Astrocyte (in vitro differentiated cells and primary cell): ENCODE results near the gene PPM1L. TPM values are rescaled to one million over a fixed set of nuclear protein-coding genes. Genes with fewer than 3 reads are reported as not detected.
A peak's percentile ranks its signal among the peaks of the same experiment; 100 is the strongest.

ENCODE experiments used
- DNase-seq: peaks from one replicate; pipeline ENCODE4 v3.0.0-alpha.2; 2010; ENCODE audit warnings: low read depth
- FAIRE-seq: peaks from 2 replicates; lab custom pipeline; 2011; peaks lifted over from hg19 to GRCh38; lab: Jason Lieb, UNC
- H2AFZ ChIP-seq: 2 replicates; pipeline ENCODE4 v1.6.0; 2012; ENCODE audit warnings: low read depth, low read length, inconsistent platforms
- H3K27ac ChIP-seq: 2 replicates; pipeline ENCODE4 v1.5.1; 2011; ENCODE audit warnings: low read depth, low read length, inconsistent platforms
- H3K27me3 ChIP-seq: 2 replicates; pipeline ENCODE4 v1.6.0; 2011; ENCODE audit warnings: low read length, inconsistent platforms; ENCODE audit not compliant: insufficient read depth
- H3K36me3 ChIP-seq: 2 replicates; pipeline ENCODE4 v1.5.1; 2011; ENCODE audit warnings: low read length, inconsistent platforms; ENCODE audit not compliant: insufficient read depth
- H3K4me1 ChIP-seq: 2 replicates; pipeline ENCODE4 v1.5.1; 2011; ENCODE audit warnings: low read length, inconsistent platforms; ENCODE audit not compliant: insufficient read depth
- H3K4me2 ChIP-seq: 2 replicates; pipeline ENCODE4 v1.6.0; 2012; ENCODE audit warnings: low read length, inconsistent platforms
- H3K4me3 ChIP-seq: 2 replicates; pipeline ENCODE4 v1.5.1; 2011; ENCODE audit warnings: low read depth, mild to moderate bottlenecking, low read length, inconsistent platforms; ENCODE audit not compliant: insufficient read depth
- H3K79me2 ChIP-seq: 2 replicates; pipeline ENCODE4 v1.6.0; 2012; ENCODE audit warnings: mild to moderate bottlenecking, low read length, inconsistent platforms; ENCODE audit not compliant: insufficient read depth
- H3K9ac ChIP-seq: 2 replicates; pipeline ENCODE4 v1.6.0; 2012; ENCODE audit warnings: mild to moderate bottlenecking, low read length, inconsistent platforms
- H3K9me3 ChIP-seq: 2 replicates; pipeline ENCODE4 v1.5.1; 2012; ENCODE audit warnings: low read depth, mild to moderate bottlenecking, low read length, inconsistent platforms; ENCODE audit not compliant: insufficient read depth
- H4K20me1 ChIP-seq: 2 replicates; pipeline ENCODE4 v1.6.0; 2012; ENCODE audit warnings: low read length, inconsistent platforms; ENCODE audit not compliant: insufficient read depth
- H3K27ac Mint-ChIP-seq: one replicate; pipeline ENCODE4 v1.8.0; 2021; ENCODE audit warnings: mild to moderate bottlenecking, mixed read lengths; ENCODE audit not compliant: unreplicated experiment
- H3K27me3 Mint-ChIP-seq: one replicate; pipeline ENCODE4 v1.8.0; 2021; ENCODE audit warnings: low read depth, mixed read lengths; ENCODE audit not compliant: unreplicated experiment
- H3K36me3 Mint-ChIP-seq: one replicate; pipeline ENCODE4 v1.8.0; 2021; ENCODE audit warnings: low read depth, mixed read lengths; ENCODE audit not compliant: unreplicated experiment
- H3K4me1 Mint-ChIP-seq: one replicate; pipeline ENCODE4 v1.8.0; 2021; ENCODE audit warnings: low read depth, mixed read lengths; ENCODE audit not compliant: unreplicated experiment
- H3K4me3 Mint-ChIP-seq: one replicate; pipeline ENCODE4 v1.8.0; 2021; ENCODE audit warnings: mild to moderate bottlenecking, moderate library complexity, mixed read lengths; ENCODE audit not compliant: unreplicated experiment
- H3K9me3 Mint-ChIP-seq: one replicate; pipeline ENCODE4 v1.8.0; 2021; ENCODE audit warnings: mild to moderate bottlenecking, mixed read lengths; ENCODE audit not compliant: unreplicated experiment
- EZH2 ChIP-seq: IDR thresholded peaks from 2 replicates; pipeline ENCODE4 v1.6.1; 2012; ENCODE audit warnings: mild to moderate bottlenecking, low read length, inconsistent platforms; ENCODE audit not compliant: insufficient read depth
- total RNA-seq: library from RNA; stranded (reverse); gene quantifications from 2 replicates; pipeline ENCODE4 v1.2.1, GENCODE V29; 2021
- TF ChIP-seq, protein P1 (sequence below): IDR thresholded peaks from 2 replicates; pipeline ENCODE4 v1.5.1; 2011; ENCODE audit warnings: low read depth, mild to moderate bottlenecking, inconsistent platforms, low read length, moderate library complexity; ENCODE audit not compliant: insufficient read depth

The PPM1L gene
- total RNA-seq, 1 donor from 2014 or later: 6.3 TPM

DNA sequence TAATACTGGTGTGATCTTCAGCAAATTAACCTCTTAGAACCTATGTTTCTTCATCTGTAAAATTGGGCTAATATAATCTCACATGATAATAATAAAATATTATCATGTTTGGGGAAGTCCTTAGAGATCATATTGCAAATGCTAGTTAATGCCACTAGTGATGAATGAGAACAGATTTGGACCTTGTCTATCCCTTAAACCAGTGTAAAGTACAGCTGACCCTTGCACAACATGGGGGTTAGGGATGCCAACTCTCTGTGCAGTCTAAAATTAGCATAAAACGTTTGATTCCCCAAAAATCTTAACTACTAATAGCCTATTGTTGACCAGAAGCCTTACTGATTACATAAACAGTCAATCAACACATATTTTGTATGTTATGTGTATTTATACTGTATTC lies 207.9 kb downstream of the PPM1L start:
- DNase-seq: no peak
- H3K9ac ChIP-seq: no peak overlapping the region
- no peaks in the 10 kb centered on the region for H3K36me3 ChIP-seq
- TF ChIP-seq, protein P1, sequence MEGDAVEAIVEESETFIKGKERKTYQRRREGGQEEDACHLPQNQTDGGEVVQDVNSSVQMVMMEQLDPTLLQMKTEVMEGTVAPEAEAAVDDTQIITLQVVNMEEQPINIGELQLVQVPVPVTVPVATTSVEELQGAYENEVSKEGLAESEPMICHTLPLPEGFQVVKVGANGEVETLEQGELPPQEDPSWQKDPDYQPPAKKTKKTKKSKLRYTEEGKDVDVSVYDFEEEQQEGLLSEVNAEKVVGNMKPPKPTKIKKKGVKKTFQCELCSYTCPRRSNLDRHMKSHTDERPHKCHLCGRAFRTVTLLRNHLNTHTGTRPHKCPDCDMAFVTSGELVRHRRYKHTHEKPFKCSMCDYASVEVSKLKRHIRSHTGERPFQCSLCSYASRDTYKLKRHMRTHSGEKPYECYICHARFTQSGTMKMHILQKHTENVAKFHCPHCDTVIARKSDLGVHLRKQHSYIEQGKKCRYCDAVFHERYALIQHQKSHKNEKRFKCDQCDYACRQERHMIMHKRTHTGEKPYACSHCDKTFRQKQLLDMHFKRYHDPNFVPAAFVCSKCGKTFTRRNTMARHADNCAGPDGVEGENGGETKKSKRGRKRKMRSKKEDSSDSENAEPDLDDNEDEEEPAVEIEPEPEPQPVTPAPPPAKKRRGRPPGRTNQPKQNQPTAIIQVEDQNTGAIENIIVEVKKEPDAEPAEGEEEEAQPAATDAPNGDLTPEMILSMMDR: no peak
- Mint-ChIP-seq H3K36me3 (no peaks in the 10 kb centered on the region), H3K4me1 (peaks cover 3% of the 10 kb centered on the region), H3K27me3 (no peaks in the 10 kb centered on the region), H3K9me3 (no peaks in the 10 kb centered on the region), H3K27ac (no peak overlapping the region), H3K4me3 (no peak overlapping the region)
- H3K4me2 ChIP-seq: no peak overlapping the region
- no peak overlapping the region for H3K4me3 ChIP-seq
- H4K20me1 ChIP-seq: no peaks in the 10 kb centered on the region
- no peaks in the 10 kb centered on the region for H3K9me3 ChIP-seq
- no peak for FAIRE-seq
- H3K4me1 ChIP-seq: no peaks in the 10 kb centered on the region
- H3K27me3 ChIP-seq: no peaks in the 10 kb centered on the region
- no peaks in the 10 kb centered on the region for H3K79me2 ChIP-seq
- H2AFZ ChIP-seq: no peak overlapping the region
- no peak overlapping the region for H3K27ac ChIP-seq

DNA sequence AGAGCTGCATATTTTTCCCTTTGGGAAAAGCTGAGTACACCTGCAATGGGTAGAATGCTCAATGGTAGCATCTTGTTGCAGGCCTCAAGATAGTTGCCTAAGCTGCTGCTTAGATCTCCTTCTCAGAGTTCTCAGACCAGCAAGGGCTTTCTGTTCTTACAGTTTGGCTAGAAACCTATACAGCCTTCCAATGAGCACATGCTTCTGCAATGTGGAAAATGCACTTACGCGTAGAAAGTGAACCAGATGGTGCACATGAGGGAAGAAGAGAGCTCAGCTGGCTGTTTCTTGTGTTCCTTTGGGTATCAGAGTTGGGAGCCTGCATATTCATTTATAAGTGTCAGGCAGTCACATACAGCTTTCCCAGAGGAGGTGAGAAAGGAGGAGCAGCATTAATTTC lies 212.7 kb downstream of the PPM1L start:
- no peak for TF ChIP-seq EZH2
- TF ChIP-seq, protein P1: no peak
- no peak overlapping the region for H3K4me2 ChIP-seq
- Mint-ChIP-seq H3K27ac (no peak overlapping the region), H3K27me3 (no peaks in the 10 kb centered on the region), H3K36me3 (no peaks in the 10 kb centered on the region), H3K9me3 (no peaks in the 10 kb centered on the region), H3K4me1 (peaks cover 3% of the 10 kb centered on the region), H3K4me3 (no peak overlapping the region)
- no peaks in the 10 kb centered on the region for H4K20me1 ChIP-seq
- H3K9ac ChIP-seq: no peak overlapping the region
- DNase-seq (peak; percentile 61), FAIRE-seq (no peak)
- H3K4me3 ChIP-seq: no peak overlapping the region
- no peaks in the 10 kb centered on the region for H3K36me3 ChIP-seq
- no peaks in the 10 kb centered on the region for H3K79me2 ChIP-seq
- no peaks in the 10 kb centered on the region for H3K4me1 ChIP-seq
- no peak overlapping the region for H3K27ac ChIP-seq
- H3K9me3 ChIP-seq: no peaks in the 10 kb centered on the region
- no peak overlapping the region for H2AFZ ChIP-seq
- no peaks in the 10 kb centered on the region for H3K27me3 ChIP-seq

DNA sequence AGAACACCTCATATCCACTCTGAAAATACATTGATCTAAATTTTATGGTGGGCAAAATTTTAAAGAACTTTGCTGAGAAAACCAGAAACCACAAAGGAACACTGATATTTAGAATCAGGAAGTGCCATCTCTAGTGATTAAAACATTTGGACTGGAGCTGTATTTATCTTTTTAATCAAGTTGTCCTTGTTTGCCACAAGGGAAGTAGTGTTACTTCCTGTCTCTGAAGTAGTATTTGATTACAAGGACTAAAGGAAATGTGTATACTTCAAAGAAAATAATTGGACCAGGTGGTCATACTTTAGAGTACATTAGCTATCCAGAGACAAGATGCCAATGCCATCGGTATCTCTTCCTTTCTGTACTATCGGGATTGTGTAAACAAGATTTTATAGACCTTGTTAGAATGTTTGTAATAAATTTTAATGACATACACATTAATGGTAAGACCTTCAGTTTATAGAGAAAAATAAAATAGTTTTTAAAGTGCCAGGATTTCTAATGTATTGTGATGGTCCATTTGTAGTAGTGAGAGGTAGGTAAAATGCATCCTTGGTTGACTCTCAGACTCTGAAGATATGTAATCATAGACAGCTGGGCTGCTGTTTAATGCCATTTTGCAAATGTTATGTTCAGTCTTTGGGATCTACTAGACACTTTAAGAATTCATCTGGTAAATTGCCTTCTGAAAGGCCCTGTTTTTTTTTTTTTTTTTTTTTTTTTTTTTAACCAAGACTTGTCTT lies 217.2 kb downstream of the PPM1L start:
- FAIRE-seq (no peak), DNase-seq (no peak)
- TF ChIP-seq, protein P1: no peak
- TF ChIP-seq EZH2: no peak
- Mint-ChIP-seq H3K36me3 (no peaks in the 10 kb centered on the region), H3K4me3 (no peak overlapping the region), H3K27me3 (no peaks in the 10 kb centered on the region), H3K27ac (no peak overlapping the region), H3K4me1 (peaks cover 3% of the 10 kb centered on the region), H3K9me3 (no peaks in the 10 kb centered on the region)
- no peaks in the 10 kb centered on the region for H3K79me2 ChIP-seq
- no peaks in the 10 kb centered on the region for H3K27me3 ChIP-seq
- H3K27ac ChIP-seq: no peak overlapping the region
- H3K4me2 ChIP-seq: no peak overlapping the region
- no peaks in the 10 kb centered on the region for H3K4me1 ChIP-seq
- H2AFZ ChIP-seq: no peak overlapping the region
- no peak overlapping the region for H3K9ac ChIP-seq
- no peak overlapping the region for H3K4me3 ChIP-seq
- no peaks in the 10 kb centered on the region for H3K36me3 ChIP-seq
- no peaks in the 10 kb centered on the region for H3K9me3 ChIP-seq
- no peaks in the 10 kb centered on the region for H4K20me1 ChIP-seq
